ENCODE measurements around the gene KRT26. TPM values are rescaled to one million over a fixed set of nuclear protein-coding genes. Genes with fewer than 3 reads are reported as not detected.

Gene KRT26
- total and polyA plus RNA-seq, 2 experiments from 2014 or later, result not detected

DNA sequence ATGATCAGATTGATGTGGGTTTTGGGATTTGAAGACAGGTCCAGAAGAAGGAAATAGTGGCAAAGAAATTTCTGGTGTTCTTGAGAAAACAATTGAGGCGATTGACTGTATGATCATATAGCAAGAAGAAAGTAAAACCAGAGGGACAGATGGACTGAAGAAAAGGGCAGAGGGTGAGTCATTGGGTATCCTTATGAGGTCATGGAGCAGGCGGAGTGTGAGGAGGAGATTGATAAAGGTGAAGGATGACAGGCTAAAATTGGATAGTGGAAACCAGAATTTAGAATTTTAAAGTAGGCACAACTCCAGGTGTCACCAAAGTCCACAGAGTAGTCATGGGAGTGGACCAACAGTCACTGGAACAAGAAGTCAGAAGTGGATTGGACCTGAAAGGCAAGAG lies 29.2 kb upstream of the KRT26 start (continued):
- TF ChIP-seq JUNB (IDR thresholded peaks at IDR 0.05; ENCODE audit: unreplicated experiment) (no peak), STAT1 (IDR thresholded peaks at IDR 0.05; ENCODE audit: unreplicated experiment) (no peak), EZH2phosphoT487 (IDR thresholded peaks at IDR 0.05; ENCODE audit: unreplicated experiment) (no peak), EZH2 (IDR thresholded peaks at IDR 0.05; ENCODE audit: low read depth, unreplicated experiment) (no peak), ZNF114 (CRISPR knock-in tag; IDR thresholded peaks at IDR 0.05) (no peak), POLR2AphosphoS5 (IDR thresholded peaks at IDR 0.05; ENCODE audit: low read depth) (no peak)
- TF ChIP-seq, protein P1, sequence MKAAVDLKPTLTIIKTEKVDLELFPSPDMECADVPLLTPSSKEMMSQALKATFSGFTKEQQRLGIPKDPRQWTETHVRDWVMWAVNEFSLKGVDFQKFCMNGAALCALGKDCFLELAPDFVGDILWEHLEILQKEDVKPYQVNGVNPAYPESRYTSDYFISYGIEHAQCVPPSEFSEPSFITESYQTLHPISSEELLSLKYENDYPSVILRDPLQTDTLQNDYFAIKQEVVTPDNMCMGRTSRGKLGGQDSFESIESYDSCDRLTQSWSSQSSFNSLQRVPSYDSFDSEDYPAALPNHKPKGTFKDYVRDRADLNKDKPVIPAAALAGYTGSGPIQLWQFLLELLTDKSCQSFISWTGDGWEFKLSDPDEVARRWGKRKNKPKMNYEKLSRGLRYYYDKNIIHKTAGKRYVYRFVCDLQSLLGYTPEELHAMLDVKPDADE (IDR thresholded peaks at IDR 0.05), result no peak

DNA sequence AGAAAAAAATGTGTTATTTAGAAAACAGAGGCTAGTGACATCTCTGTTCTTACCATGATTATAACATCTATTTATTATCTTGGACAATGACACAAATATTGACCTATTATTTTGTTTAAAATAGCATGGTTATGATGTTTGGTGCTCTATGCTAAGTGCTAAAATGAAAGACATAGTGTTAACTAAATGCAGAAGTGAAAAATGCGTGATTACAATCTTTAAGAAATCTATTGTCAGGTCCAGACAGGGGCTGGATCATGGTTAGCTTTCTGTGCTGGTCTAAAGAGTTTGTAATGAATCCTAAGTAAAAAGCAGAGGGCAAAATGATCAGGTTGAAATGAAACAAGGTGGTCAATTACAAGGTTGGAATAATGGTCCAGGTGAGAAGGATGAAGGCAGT lies 28.4 kb upstream of the KRT26 start:
- Mint-ChIP-seq H3K36me3 (ENCODE audit: low read depth) (no peaks in the 10 kb centered on the region), H3K4me1 (peaks cover 6% of the 10 kb centered on the region), H3K27ac (no peak overlapping the region), H3K9me3 (0 out of 3 replicates have a peak, but pooled peaks cover 4% of the 10 kb centered on the region), H3K4me3 (no peak overlapping the region), H3K27me3 (ENCODE audit: insufficient read depth, low read depth, poor library complexity) (peaks cover 5% of the 10 kb centered on the region)
- Histone ChIP-seq H3K27me3 (ENCODE audit: insufficient read depth) (0 out of 2 replicates have a peak, but pooled peaks cover 3% of the 10 kb centered on the region), H3K79me2 (replicated peaks; ENCODE audit: insufficient read depth) (no peaks in the 10 kb centered on the region), H2AFZ (no peak overlapping the region), H3K27ac (ENCODE audit: low read depth) (no peak overlapping the region), H3K4me1 (ENCODE audit: insufficient read depth) (no peaks in the 10 kb centered on the region), H3K4me2 (no peak overlapping the region), H4K20me1 (replicated peaks; ENCODE audit: insufficient read depth) (no peaks in the 10 kb centered on the region), H3K4me3 (no peak overlapping the region), H3K9me2 (ENCODE audit: insufficient read depth) (no peaks in the 10 kb centered on the region), H3K36me3 (ENCODE audit: insufficient read depth) (no peaks in the 10 kb centered on the region), H3F3A (replicated peaks; ENCODE audit: low read depth) (no peaks in the 10 kb centered on the region)
- DNase-seq (ENCODE audit: low spot score), result no peak
- ATAC-seq, result no peak
- TF ChIP-seq, protein P2, sequence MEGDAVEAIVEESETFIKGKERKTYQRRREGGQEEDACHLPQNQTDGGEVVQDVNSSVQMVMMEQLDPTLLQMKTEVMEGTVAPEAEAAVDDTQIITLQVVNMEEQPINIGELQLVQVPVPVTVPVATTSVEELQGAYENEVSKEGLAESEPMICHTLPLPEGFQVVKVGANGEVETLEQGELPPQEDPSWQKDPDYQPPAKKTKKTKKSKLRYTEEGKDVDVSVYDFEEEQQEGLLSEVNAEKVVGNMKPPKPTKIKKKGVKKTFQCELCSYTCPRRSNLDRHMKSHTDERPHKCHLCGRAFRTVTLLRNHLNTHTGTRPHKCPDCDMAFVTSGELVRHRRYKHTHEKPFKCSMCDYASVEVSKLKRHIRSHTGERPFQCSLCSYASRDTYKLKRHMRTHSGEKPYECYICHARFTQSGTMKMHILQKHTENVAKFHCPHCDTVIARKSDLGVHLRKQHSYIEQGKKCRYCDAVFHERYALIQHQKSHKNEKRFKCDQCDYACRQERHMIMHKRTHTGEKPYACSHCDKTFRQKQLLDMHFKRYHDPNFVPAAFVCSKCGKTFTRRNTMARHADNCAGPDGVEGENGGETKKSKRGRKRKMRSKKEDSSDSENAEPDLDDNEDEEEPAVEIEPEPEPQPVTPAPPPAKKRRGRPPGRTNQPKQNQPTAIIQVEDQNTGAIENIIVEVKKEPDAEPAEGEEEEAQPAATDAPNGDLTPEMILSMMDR (conservative IDR thresholded peaks at IDR 0.05; ENCODE audit: low read depth in 2 of 2), result no peak
- no peak for TF ChIP-seq ZNF114 (CRISPR knock-in tag; IDR thresholded peaks at IDR 0.05)
- TF ChIP-seq CREB1 (CRISPR knock-in tag; IDR thresholded peaks at IDR 0.05; ENCODE audit: low read depth), result no peak
- no peak for TF ChIP-seq ZNF331 (CRISPR knock-in tag; IDR thresholded peaks at IDR 0.05; ENCODE audit: low read depth)

DNA sequence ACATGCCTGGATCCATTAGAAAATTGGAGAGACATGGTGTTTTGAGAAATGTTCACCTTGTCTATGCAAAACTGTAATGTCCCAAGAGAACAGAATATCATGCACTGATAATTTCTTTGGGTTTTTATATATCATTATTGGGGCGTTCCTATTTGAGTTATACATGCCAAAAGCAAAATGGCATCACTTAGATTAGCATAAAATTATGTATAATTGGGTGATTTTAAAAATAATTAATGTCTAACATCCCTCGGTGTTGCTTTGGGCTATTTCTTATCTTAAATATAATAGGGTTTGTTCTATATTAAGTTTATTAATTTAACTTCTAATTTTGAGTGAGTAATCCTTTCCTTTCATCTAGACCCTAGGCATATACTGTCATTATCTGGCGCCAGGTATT lies 27.9 kb upstream of the KRT26 start, which contains the start of gene KRT28:
TSS of gene KRT28 (minus strand) at position 101 of the 400 bp plus-strand sequence. CDS start at position 35, 66 bp downstream.
- ATAC-seq (no peak), DNase-seq (ENCODE audit: low spot score) (no peak)
- no peak within 1 kb of the TSS for H2AFZ ChIP-seq
- Mint-ChIP-seq H3K4me1 (peaks cover 6% of the 10 kb centered on the region), H3K27me3 (ENCODE audit: insufficient read depth, low read depth, poor library complexity) (peaks cover 5% of the 10 kb centered on the region), H3K9me3 (0 out of 3 replicates have a peak, but pooled peaks cover under 1% of the 10 kb centered on the region), H3K27ac (no peak within 1 kb of the TSS), H3K4me3 (no peak within 1 kb of the TSS), H3K36me3 (ENCODE audit: low read depth) (no peaks in the 10 kb centered on the region)
- no peak within 1 kb of the TSS for H3K4me3 ChIP-seq
- no peaks in the 10 kb centered on the region for H3K79me2 ChIP-seq (replicated peaks; ENCODE audit: insufficient read depth)
- no peaks in the 10 kb centered on the region for H3K36me3 ChIP-seq (ENCODE audit: insufficient read depth)
- no peaks in the 10 kb centered on the region for H4K20me1 ChIP-seq (replicated peaks; ENCODE audit: insufficient read depth)
- H3K27ac ChIP-seq (ENCODE audit: low read depth), result no peak within 1 kb of the TSS
- no peaks in the 10 kb centered on the region for H3K4me1 ChIP-seq (ENCODE audit: insufficient read depth)
- no peak within 1 kb of the TSS for H3K4me2 ChIP-seq
- 0 out of 2 replicates have a peak, but pooled peaks cover 3% of the 10 kb centered on the region for H3K27me3 ChIP-seq (ENCODE audit: insufficient read depth)
- no peaks in the 10 kb centered on the region for H3K9me2 ChIP-seq (ENCODE audit: insufficient read depth)
- H3F3A ChIP-seq (replicated peaks; ENCODE audit: low read depth), result no peaks in the 10 kb centered on the region
- TF ChIP-seq EZH2phosphoT487 (IDR thresholded peaks at IDR 0.05; ENCODE audit: unreplicated experiment) (no peak), ZNF114 (CRISPR knock-in tag; IDR thresholded peaks at IDR 0.05) (no peak), STAT1 (IDR thresholded peaks at IDR 0.05; ENCODE audit: unreplicated experiment) (no peak), CREB1 (CRISPR knock-in tag; IDR thresholded peaks at IDR 0.05; ENCODE audit: low read depth) (no peak), ZNF331 (CRISPR knock-in tag; IDR thresholded peaks at IDR 0.05; ENCODE audit: low read depth) (no peak), POLR2AphosphoS5 (IDR thresholded peaks at IDR 0.05; ENCODE audit: low read depth) (no peak), NANOG (IDR thresholded peaks at IDR 0.05; ENCODE audit: borderline replicate concordance) (no peak)
- TF ChIP-seq, protein P3, sequence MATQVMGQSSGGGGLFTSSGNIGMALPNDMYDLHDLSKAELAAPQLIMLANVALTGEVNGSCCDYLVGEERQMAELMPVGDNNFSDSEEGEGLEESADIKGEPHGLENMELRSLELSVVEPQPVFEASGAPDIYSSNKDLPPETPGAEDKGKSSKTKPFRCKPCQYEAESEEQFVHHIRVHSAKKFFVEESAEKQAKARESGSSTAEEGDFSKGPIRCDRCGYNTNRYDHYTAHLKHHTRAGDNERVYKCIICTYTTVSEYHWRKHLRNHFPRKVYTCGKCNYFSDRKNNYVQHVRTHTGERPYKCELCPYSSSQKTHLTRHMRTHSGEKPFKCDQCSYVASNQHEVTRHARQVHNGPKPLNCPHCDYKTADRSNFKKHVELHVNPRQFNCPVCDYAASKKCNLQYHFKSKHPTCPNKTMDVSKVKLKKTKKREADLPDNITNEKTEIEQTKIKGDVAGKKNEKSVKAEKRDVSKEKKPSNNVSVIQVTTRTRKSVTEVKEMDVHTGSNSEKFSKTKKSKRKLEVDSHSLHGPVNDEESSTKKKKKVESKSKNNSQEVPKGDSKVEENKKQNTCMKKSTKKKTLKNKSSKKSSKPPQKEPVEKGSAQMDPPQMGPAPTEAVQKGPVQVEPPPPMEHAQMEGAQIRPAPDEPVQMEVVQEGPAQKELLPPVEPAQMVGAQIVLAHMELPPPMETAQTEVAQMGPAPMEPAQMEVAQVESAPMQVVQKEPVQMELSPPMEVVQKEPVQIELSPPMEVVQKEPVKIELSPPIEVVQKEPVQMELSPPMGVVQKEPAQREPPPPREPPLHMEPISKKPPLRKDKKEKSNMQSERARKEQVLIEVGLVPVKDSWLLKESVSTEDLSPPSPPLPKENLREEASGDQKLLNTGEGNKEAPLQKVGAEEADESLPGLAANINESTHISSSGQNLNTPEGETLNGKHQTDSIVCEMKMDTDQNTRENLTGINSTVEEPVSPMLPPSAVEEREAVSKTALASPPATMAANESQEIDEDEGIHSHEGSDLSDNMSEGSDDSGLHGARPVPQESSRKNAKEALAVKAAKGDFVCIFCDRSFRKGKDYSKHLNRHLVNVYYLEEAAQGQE (IDR thresholded peaks at IDR 0.05; ENCODE audit: unreplicated experiment), result no peak
- TF ChIP-seq, protein P1 (IDR thresholded peaks at IDR 0.05), result no peak
- TF ChIP-seq, protein P2 (conservative IDR thresholded peaks at IDR 0.05; ENCODE audit: low read depth in 2 of 2), result no peak

Measured in GM23338 (cell line).